CD4-positive, alpha-beta T cell treated with Interleukin-6 at 100 ng/mL for 8 hours (primary cell): ENCODE measurements around the gene ORC6.

Source experiments
- DNase-seq: peaks from one replicate; pipeline ENCODE4 v3.0.0-alpha.2; 2020; ENCODE audit warnings: mixed read lengths, low spot score

Gene ORC6

GRCh38 chr16:46701615-46702014 lies 12.2 kb downstream of the ORC6 start:
- no peak for DNase-seq

- no peak for DNase-seq
Observed at GRCh38 chr16:46702030-46702429, 12.6 kb downstream of the ORC6 start.

GRCh38 chr16:46706642-46707041 lies 17.2 kb downstream of the ORC6 start:
- no peak for DNase-seq

- DNase-seq, result no peak
Observed at GRCh38 chr16:46709469-46710005, 20.1 kb downstream of the ORC6 start.

- DNase-seq, result no peak
Observed at GRCh38 chr16:46711106-46712058, 21.9 kb downstream of the ORC6 start.

GRCh38 chr16:46712911-46713310 lies 23.5 kb downstream of the ORC6 start:
- no peak for DNase-seq

- no peak for DNase-seq
Observed at GRCh38 chr16:46713634-46714033, 24.2 kb downstream of the ORC6 start.

- no peak for DNase-seq
Observed at GRCh38 chr16:46714797-46715591, 25.5 kb downstream of the ORC6 start.

- DNase-seq, result no peak
Observed at GRCh38 chr16:46715769-46716305, 26.4 kb downstream of the ORC6 start.

- no peak for DNase-seq
Observed at GRCh38 chr16:46717692-46718091, 28.2 kb downstream of the ORC6 start.

- no peak for DNase-seq
Observed at GRCh38 chr16:46718214-46718613, 28.8 kb downstream of the ORC6 start.

GRCh38 chr16:46719528-46719927 lies 30.1 kb downstream of the ORC6 start:
- DNase-seq, result no peak

- no peak for DNase-seq
Observed at GRCh38 chr16:46720619-46721018, 31.2 kb downstream of the ORC6 start.

GRCh38 chr16:46721885-46722284 lies 32.4 kb downstream of the ORC6 start:
- DNase-seq, result no peak

GRCh38 chr16:46727184-46727583 lies 37.7 kb downstream of the ORC6 start:
- no peak for DNase-seq

- no peak for DNase-seq
Observed at GRCh38 chr16:46727630-46728029, 38.2 kb downstream of the ORC6 start.

GRCh38 chr16:46728806-46729205 lies 39.3 kb downstream of the ORC6 start:
- no peak for DNase-seq

- DNase-seq, result no peak
Observed at GRCh38 chr16:46729326-46729995, 40.0 kb downstream of the ORC6 start.

GRCh38 chr16:46730126-46730525 lies 40.7 kb downstream of the ORC6 start:
- no peak for DNase-seq

GRCh38 chr16:46730801-46731690 lies 41.6 kb downstream of the ORC6 start:
- DNase-seq, result no peak
